Thyroid gland (tissue), 4 donors: ENCODE measurements around the gene CFAP157. TPM values are rescaled to one million over a fixed set of nuclear protein-coding genes. Genes with fewer than 3 reads are reported as not detected.

Experiments
- DNase-seq, 2 donors: peaks; one replicate each; pipeline ENCODE4 v3.0.0-alpha.2; 2019
- H3K27ac ChIP-seq, 3 donors: fragments of 200-600 bp; sonication (generic); 1 replicate in 2 of 3; 2 replicates in 1 of 3; pipeline ENCODE4 v1.5.1; 2016 to 2019; ENCODE audit warnings: mild to moderate bottlenecking in 1 of 3, moderate library complexity in 1 of 3
- H3K27me3 ChIP-seq: fragments of 200-600 bp; sonication (generic); one replicate; pipeline ENCODE4 v1.5.1; 2019
- H3K36me3 ChIP-seq, 2 donors: fragments of 200-600 bp; sonication (generic); one replicate each; pipeline ENCODE4 v1.5.1; 2016 to 2019
- H3K4me1 ChIP-seq, 2 donors: fragments of 200-600 bp; sonication (generic); one replicate each; pipeline ENCODE4 v1.5.1; 2017 to 2019
- H3K4me3 ChIP-seq, 3 donors: fragments of 200-600 bp; sonication (generic); replicated peaks in 1 of 3; 1 replicate in 2 of 3; 2 replicates in 1 of 3; pipeline ENCODE4 v1.5.1; 2016; ENCODE audit warnings: mild to moderate bottlenecking in 1 of 3
- H3K9me3 ChIP-seq: fragments of 200-600 bp; sonication (generic); one replicate; pipeline ENCODE4 v1.5.1; 2017
- CTCF ChIP-seq, 6 experiments: fragments of 200-600 bp in 3 of 6; fragments of 450-650 bp in 3 of 6; sonication (generic) in 3 of 6; IDR thresholded peaks; one replicate each; pipeline ENCODE4 v1.5.1; 2016 to 2019; ENCODE audit warnings: antibody characterized with exemption in 6 of 6, mild to moderate bottlenecking in 2 of 6, inconsistent platforms in 1 of 6, moderate library complexity in 1 of 6
- POLR2A ChIP-seq, 2 donors: fragments of 450-650 bp; IDR thresholded peaks; one replicate each; pipeline ENCODE4 v1.6.1; 2017; ENCODE audit warnings: antibody characterized with exemption in 2 of 2, mild to moderate bottlenecking in 2 of 2, moderate library complexity in 1 of 2
- WGBS, 2 donors: methylation state at CpG; one replicate each; pipeline ENCODE4 v1.1.5; 2017; 5-methylcytosine and 5-hydroxymethylcytosine counted together
- intact Hi-C: fragments of 100-400 bp; cut with DNase I; formaldehyde crosslinking; loops from one replicate; pipeline ENCODE4 v1.15.1; 2023
- total RNA-seq, 4 donors: library from RNA; depleted of rRNA; stranded (reverse); fragments of >200 nt; gene quantifications; one replicate each; pipeline ENCODE4 v1.2.3, GENCODE V29; 2016

Gene CFAP157
- total RNA-seq, 4 donors from 2014 or later: 0.22 to 3.0 TPM; not detected in 2

- intact Hi-C loops: no loop called here
- 95% methylated on average over 2 of the region's 2 CpGs for WGBS, 2 donors
- Histone ChIP-seq H3K9me3 (no peaks in the 10 kb centered on the region), H3K27ac (no peak overlapping the region), H3K4me3 (no peak overlapping the region), H3K36me3 (peaks cover 30 to 36% of the 10 kb centered on the region in 2 donors), H3K27me3 (no peaks in the 10 kb centered on the region), H3K4me1 (peaks cover 0 to 12% of the 10 kb centered on the region in 2 donors)
- DNase-seq: no peak
- TF ChIP-seq CTCF (IDR thresholded peaks at IDR 0.05) (no peak), POLR2A (IDR thresholded peaks at IDR 0.05) (no peak)
Observed at GRCh38 chr9:127679506-127679905, 27.3 kb upstream of the CFAP157 start.

GRCh38 chr9:127680226-127680625 is 26.6 kb upstream of the CFAP157 start:
- no peak for TF ChIP-seq POLR2A (IDR thresholded peaks at IDR 0.05)
- no peak for TF ChIP-seq CTCF (IDR thresholded peaks at IDR 0.05)
- Histone ChIP-seq H3K27me3 (no peaks in the 10 kb centered on the region), H3K4me3 (no peak overlapping the region), H3K36me3 (peaks cover 33 to 36% of the 10 kb centered on the region in 2 donors), H3K27ac (no peak overlapping the region), H3K4me1 (peaks cover 0 to 12% of the 10 kb centered on the region in 2 donors), H3K9me3 (no peaks in the 10 kb centered on the region)
- DNase-seq: no peak
- intact Hi-C loops: no loop called here
- WGBS, 2 donors: 90 to 94% methylated on average over 11 of the region's 11 CpGs

GRCh38 chr9:127680846-127681245 is 25.9 kb upstream of the CFAP157 start:
- intact Hi-C loops: no loop called here
- H3K36me3 ChIP-seq: peaks cover 33 to 36% of the 10 kb centered on the region in 2 donors
- 93 to 94% methylated on average over 9 of the region's 9 CpGs for WGBS, 2 donors

GRCh38 chr9:127682351-127683136 is 24.2 kb upstream of the CFAP157 start:
- H3K9me3 ChIP-seq: no peaks in the 10 kb centered on the region
- intact Hi-C loops: no loop called here
- TF ChIP-seq POLR2A (IDR thresholded peaks at IDR 0.05) (no peak), CTCF (IDR thresholded peaks at IDR 0.05) (no peak)
- no peaks in the 10 kb centered on the region for H3K27me3 ChIP-seq
- H3K27ac ChIP-seq: no peak overlapping the region
- no peak overlapping the region for H3K4me3 ChIP-seq
- H3K36me3 ChIP-seq: peaks cover 24 to 27% of the 10 kb centered on the region in 2 donors
- WGBS, 2 donors: 85 to 91% methylated on average over 18 to 23 of the region's 23 CpGs
- peaks cover 0 to 12% of the 10 kb centered on the region in 2 donors for H3K4me1 ChIP-seq
- DNase-seq: peak; percentile 67 to 78

More at GRCh38 chr9:127680846-127681245, 25.9 kb upstream of the CFAP157 start:
- H3K4me1 ChIP-seq: peaks cover 0 to 12% of the 10 kb centered on the region in 2 donors
- H3K9me3 ChIP-seq: no peaks in the 10 kb centered on the region
- no peak overlapping the region for H3K27ac ChIP-seq
- no peaks in the 10 kb centered on the region for H3K27me3 ChIP-seq
- DNase-seq: no peak
- no peak for TF ChIP-seq POLR2A (IDR thresholded peaks at IDR 0.05)
- H3K4me3 ChIP-seq: no peak overlapping the region

- TF ChIP-seq POLR2A (IDR thresholded peaks at IDR 0.05) (no peak), CTCF (IDR thresholded peaks at IDR 0.05) (no peak)
- intact Hi-C loops: no loop called here
- no peak for DNase-seq
- no peaks in the 10 kb centered on the region for H3K27me3 ChIP-seq
- H3K9me3 ChIP-seq: no peaks in the 10 kb centered on the region
- 98 to 100% methylated on average over 5 of the region's 5 CpGs for WGBS, 2 donors
- H3K4me1 ChIP-seq: peaks cover 0 to 12% of the 10 kb centered on the region in 2 donors
- no peak overlapping the region for H3K4me3 ChIP-seq
- no peak overlapping the region for H3K27ac ChIP-seq
- H3K36me3 ChIP-seq: peaks cover 18 to 20% of the 10 kb centered on the region in 2 donors
Observed at GRCh38 chr9:127683723-127684122, 23.1 kb upstream of the CFAP157 start.
